Progenitor cell of endocrine pancreas (in vitro differentiated cells): Measurements from ENCODE around the gene AQP4. TPM values are rescaled to one million over a fixed set of nuclear protein-coding genes. Genes with fewer than 3 reads are reported as not detected.

ENCODE experiments used
- DNase-seq: peaks from one replicate; pipeline ENCODE4 v3.0.0; 2021; ENCODE audit warnings: low spot score; ENCODE audit not compliant: unreplicated experiment
- H3K27ac Mint-ChIP-seq: 2 replicates; pipeline ENCODE4 v1.8.0; 2021; ENCODE audit warnings: mild to moderate bottlenecking, moderate library complexity, mixed read lengths
- H3K27me3 Mint-ChIP-seq: 2 replicates; pipeline ENCODE4 v1.8.0; 2021; ENCODE audit warnings: mixed read lengths
- H3K36me3 Mint-ChIP-seq: 2 replicates; pipeline ENCODE4 v1.8.0; 2022; ENCODE audit warnings: mixed read lengths; ENCODE audit not compliant: insufficient read depth
- H3K4me1 Mint-ChIP-seq: 2 replicates; pipeline ENCODE4 v1.8.0; 2021; ENCODE audit warnings: low read depth, mixed read lengths
- H3K4me3 Mint-ChIP-seq: 2 replicates; pipeline ENCODE4 v1.8.0; 2021; ENCODE audit warnings: low read depth, mild to moderate bottlenecking, moderate library complexity, mixed read lengths
- H3K9me3 Mint-ChIP-seq: 2 replicates; pipeline ENCODE4 v1.8.0; 2021; ENCODE audit warnings: low read depth, mixed read lengths
- CTCF ChIP-seq: fragments of 200-600 bp; sonication (generic); IDR thresholded peaks from one replicate; pipeline ENCODE4 v1.5.0; 2021; ENCODE audit warnings: antibody characterized with exemption, mild to moderate bottlenecking; ENCODE audit not compliant: unreplicated experiment
- long read RNA-seq: library from polyadenylated mRNA; unstranded; transcript quantifications from one replicate; pipeline ENCODE4 v2.0.0, GENCODE V29; 2020
- total RNA-seq: library from RNA; stranded (reverse); gene quantifications from 2 replicates; pipeline ENCODE4 v1.2.1, GENCODE V29; 2021

The AQP4 gene
- 1.6 and 1.7 TPM in 2 replicates for total RNA-seq
- long read RNA-seq = 0 reads

- TF ChIP-seq CTCF = no peak
- no peak for DNase-seq
- Mint-ChIP-seq H3K9me3 (no peaks in the 10 kb centered on the region), H3K36me3 (no peaks in the 10 kb centered on the region), H3K4me1 (peaks cover 1% of the 10 kb centered on the region), H3K27me3 (peaks cover 70% of the 10 kb centered on the region), H3K27ac (no peak within 1 kb of the TSS), H3K4me3 (no peak within 1 kb of the TSS)
Observed at GRCh38 chr18:26865557-26865956, at the start of gene AQP4. TSS of gene AQP4 (minus strand) at chr18:26865707. CDS start at chr18:26865689, 18 bp downstream.

- TF ChIP-seq CTCF = no peak
- H3K9me3 Mint-ChIP-seq = peaks cover 10% of the 10 kb centered on the region
- no peaks in the 10 kb centered on the region for H3K4me1 Mint-ChIP-seq
- no peak overlapping the region for H3K27ac Mint-ChIP-seq
- H3K4me3 Mint-ChIP-seq = no peak overlapping the region
- no peaks in the 10 kb centered on the region for H3K27me3 Mint-ChIP-seq
- no peak for DNase-seq
- peaks cover 10% of the 10 kb centered on the region for H3K36me3 Mint-ChIP-seq
Observed at GRCh38 chr18:26911840-26912239, 46.3 kb upstream of the AQP4 start.

- TF ChIP-seq CTCF = no peak
- H3K36me3 Mint-ChIP-seq = peaks cover 6% of the 10 kb centered on the region
- H3K27ac Mint-ChIP-seq = no peak overlapping the region
- peaks cover 11% of the 10 kb centered on the region for H3K9me3 Mint-ChIP-seq
- no peaks in the 10 kb centered on the region for H3K27me3 Mint-ChIP-seq
- no peaks in the 10 kb centered on the region for H3K4me1 Mint-ChIP-seq
- no peak overlapping the region for H3K4me3 Mint-ChIP-seq
- no peak for DNase-seq
Observed at GRCh38 chr18:26909599-26910290, 44.2 kb upstream of the AQP4 start.

- Mint-ChIP-seq H3K27me3 (no peaks in the 10 kb centered on the region), H3K4me3 (no peak overlapping the region), H3K27ac (no peak overlapping the region), H3K4me1 (no peaks in the 10 kb centered on the region), H3K9me3 (peaks cover 17% of the 10 kb centered on the region), H3K36me3 (peaks cover 10% of the 10 kb centered on the region)
- DNase-seq = no peak
- TF ChIP-seq CTCF = no peak
Observed at GRCh38 chr18:26908906-26909305, 43.4 kb upstream of the AQP4 start.

GRCh38 chr18:26902291-26902690 lies 36.8 kb upstream of the AQP4 start:
- Mint-ChIP-seq H3K27ac (no peak overlapping the region), H3K27me3 (no peaks in the 10 kb centered on the region), H3K9me3 (peaks cover 19% of the 10 kb centered on the region), H3K4me3 (no peak overlapping the region), H3K4me1 (no peaks in the 10 kb centered on the region), H3K36me3 (peaks cover 11% of the 10 kb centered on the region)
- no peak for TF ChIP-seq CTCF
- DNase-seq = no peak
